ENCODE measurements around the gene SLC25A31.

The SLC25A31 gene

GRCh38 chr4:127730142-127730913, at the start of gene SLC25A31:
SLC25A31 (plus strand) TSS chr4:127730400; CDS start chr4:127730546, 146 bp downstream.
- no peak for DNase-seq

- no peak for DNase-seq
Observed at GRCh38 chr4:127685292-127685691, 44.9 kb upstream of the SLC25A31 start.

- DNase-seq, result no peak
Observed at GRCh38 chr4:127686658-127687057, 43.5 kb upstream of the SLC25A31 start.

GRCh38 chr4:127687580-127687979, 42.6 kb upstream of the SLC25A31 start:
- DNase-seq, result no peak

- no peak for DNase-seq
Observed at GRCh38 chr4:127698789-127699200, 31.4 kb upstream of the SLC25A31 start.

GRCh38 chr4:127708985-127709384, 21.2 kb upstream of the SLC25A31 start:
- DNase-seq, result no peak

GRCh38 chr4:127709456-127709855, 20.7 kb upstream of the SLC25A31 start:
- DNase-seq, result no peak

GRCh38 chr4:127731406-127731805, 1.2 kb downstream of the SLC25A31 start:
- DNase-seq, result no peak

- DNase-seq, result peak; percentile 9
Observed at GRCh38 chr4:127732623-127733328, 2.6 kb downstream of the SLC25A31 start.

- DNase-seq, result no peak
Observed at GRCh38 chr4:127734976-127735375, 4.8 kb downstream of the SLC25A31 start.

GRCh38 chr4:127737295-127737694, 7.1 kb downstream of the SLC25A31 start:
- DNase-seq, result no peak

- no peak for DNase-seq
Observed at GRCh38 chr4:127741247-127741646, 11.0 kb downstream of the SLC25A31 start.

- DNase-seq, result no peak
Observed at GRCh38 chr4:127747883-127748282, 17.7 kb downstream of the SLC25A31 start.

GRCh38 chr4:127748957-127749356, 18.8 kb downstream of the SLC25A31 start:
- no peak for DNase-seq

GRCh38 chr4:127756906-127757305, 26.7 kb downstream of the SLC25A31 start:
- DNase-seq, result no peak

- DNase-seq, result no peak
Observed at GRCh38 chr4:127759228-127759820, 29.1 kb downstream of the SLC25A31 start.

GRCh38 chr4:127759893-127760292, 29.7 kb downstream of the SLC25A31 start:
- DNase-seq, result no peak

- no peak for DNase-seq
Observed at GRCh38 chr4:127771535-127772275, 41.5 kb downstream of the SLC25A31 start.

GRCh38 chr4:127772769-127773671, 42.8 kb downstream of the SLC25A31 start:
- no peak for DNase-seq

GRCh38 chr4:127775843-127776242, 45.6 kb downstream of the SLC25A31 start:
- DNase-seq, result no peak

- DNase-seq, result no peak
Observed at GRCh38 chr4:127776620-127777019, 46.4 kb downstream of the SLC25A31 start.

GRCh38 chr4:127777487-127777886, 47.3 kb downstream of the SLC25A31 start:
- no peak for DNase-seq

Measured in CD4-positive, alpha-beta T cell treated with Interleukin-17A for 1 hour (primary cell).